GM21717 (cell line): Measurements from ENCODE around the gene HINT3.
"Not testable (repeated sequence)": the region's sequence is repeated elsewhere in the genome, so short reads cannot be mapped to it uniquely, and the experiment has no call there.

ENCODE experiments used
- ATAC-seq: cut with Tn5 transposase; IDR thresholded peaks from one replicate; pipeline ENCODE4 v1.9.1; 2021; ENCODE audit warnings: mild to moderate bottlenecking, moderate library complexity; ENCODE audit not compliant: unreplicated experiment

HINT3 gene

GRCh38 chr6:125956506-125957390 lies at the start of gene HINT3:
HINT3 (plus strand) TSS chr6:125956770; CDS start chr6:125956978, 208 bp downstream.
- ATAC-seq, result peak; percentile 94

- ATAC-seq, result peak; percentile 98
Measured at GRCh38 chr6:125910527-125910926, 46.0 kb upstream of the HINT3 start.

- ATAC-seq, result not testable (repeated sequence)
Measured at GRCh38 chr6:125911051-125911451, 45.5 kb upstream of the HINT3 start.

GRCh38 chr6:125912430-125912829 lies 44.1 kb upstream of the HINT3 start:
- not testable (repeated sequence) for ATAC-seq

- ATAC-seq, result no peak
Measured at GRCh38 chr6:125913145-125913544, 43.4 kb upstream of the HINT3 start.

GRCh38 chr6:125913864-125914351 lies 42.7 kb upstream of the HINT3 start:
- ATAC-seq, result no peak

GRCh38 chr6:125918230-125918629 lies 38.3 kb upstream of the HINT3 start:
- no peak for ATAC-seq

- ATAC-seq, result peak; percentile 98
Measured at GRCh38 chr6:125918681-125919566, 37.6 kb upstream of the HINT3 start.

- no peak for ATAC-seq
Measured at GRCh38 chr6:125919618-125920017, 37.0 kb upstream of the HINT3 start.

GRCh38 chr6:125922322-125922860 lies 34.2 kb upstream of the HINT3 start:
- ATAC-seq, result no peak

GRCh38 chr6:125923366-125923877 lies 33.1 kb upstream of the HINT3 start:
- no peak for ATAC-seq

- ATAC-seq, result no peak
Measured at GRCh38 chr6:125924169-125924568, 32.4 kb upstream of the HINT3 start.

GRCh38 chr6:125924697-125925358 lies 31.7 kb upstream of the HINT3 start:
- no peak for ATAC-seq

GRCh38 chr6:125926711-125927110 lies 29.9 kb upstream of the HINT3 start:
- no peak for ATAC-seq

- no peak for ATAC-seq
Measured at GRCh38 chr6:125927761-125928160, 28.8 kb upstream of the HINT3 start.

GRCh38 chr6:125930765-125931418 lies 25.7 kb upstream of the HINT3 start:
- ATAC-seq, result no peak

GRCh38 chr6:125931733-125932450 lies 24.7 kb upstream of the HINT3 start:
- ATAC-seq, result peak; percentile 78

GRCh38 chr6:125932451-125932795 lies 24.1 kb upstream of the HINT3 start:
- ATAC-seq, result peak; percentile 9

GRCh38 chr6:125935520-125935919 lies 21.1 kb upstream of the HINT3 start:
- not testable (repeated sequence) for ATAC-seq
